COLO668 (cell line): ENCODE data around the gene ZNF787.

Source experiments
- DNase-seq: peaks from one replicate; lab custom pipeline; 2025; ENCODE audit not compliant: unreplicated experiment; lab: John Stamatoyannopoulos, UW

The ZNF787 gene

GRCh38 chr19:56144831-56145230 lies 23.7 kb upstream of the ZNF787 start:
- no peak for DNase-seq

GRCh38 chr19:56144376-56144775 lies 23.3 kb upstream of the ZNF787 start:
- no peak for DNase-seq

GRCh38 chr19:56142897-56143434 lies 21.9 kb upstream of the ZNF787 start:
- no peak for DNase-seq

- DNase-seq, result peak; percentile 52
Observed at GRCh38 chr19:56142087-56142787, 21.1 kb upstream of the ZNF787 start.

GRCh38 chr19:56141417-56141993 lies 20.4 kb upstream of the ZNF787 start:
- peak; percentile 19 for DNase-seq

- DNase-seq, result peak; percentile 99
Observed at GRCh38 chr19:56140583-56141416, 19.7 kb upstream of the ZNF787 start, which contains the start of gene ZNF444. Gene ZNF444, plus strand, starts transcription at chr19:56141287. Its CDS starts 5,625 bp downstream, at chr19:56146912.

- DNase-seq, result no peak
Observed at GRCh38 chr19:56139847-56140582, 18.9 kb upstream of the ZNF787 start.

- DNase-seq, result no peak
Observed at GRCh38 chr19:56138069-56138468, 17.0 kb upstream of the ZNF787 start.

- peak; percentile 12 for DNase-seq
Observed at GRCh38 chr19:56137405-56137804, 16.3 kb upstream of the ZNF787 start.

- DNase-seq, result no peak
Observed at GRCh38 chr19:56136362-56136761, 15.3 kb upstream of the ZNF787 start.

- no peak for DNase-seq
Observed at GRCh38 chr19:56134654-56134921, 13.5 kb upstream of the ZNF787 start.

GRCh38 chr19:56133858-56134653 lies 13.0 kb upstream of the ZNF787 start:
- DNase-seq, result no peak

- DNase-seq, result no peak
Observed at GRCh38 chr19:56132316-56132822, 11.3 kb upstream of the ZNF787 start.

- DNase-seq, result no peak
Observed at GRCh38 chr19:56131651-56132050, 10.6 kb upstream of the ZNF787 start.

- DNase-seq, result no peak
Observed at GRCh38 chr19:56130006-56130405, 8.9 kb upstream of the ZNF787 start.

GRCh38 chr19:56126983-56127780 lies 6.1 kb upstream of the ZNF787 start:
- DNase-seq, result no peak

- peak; percentile 7 for DNase-seq
Observed at GRCh38 chr19:56125806-56126590, 4.9 kb upstream of the ZNF787 start.

- no peak for DNase-seq
Observed at GRCh38 chr19:56124578-56124977, 3.5 kb upstream of the ZNF787 start.
